Caki2 (cell line): Measurements from ENCODE around the gene RNF186. TPM values are rescaled to one million over a fixed set of nuclear protein-coding genes. Genes with fewer than 3 reads are reported as not detected.

ENCODE experiments used
- DNase-seq: peaks from one replicate; pipeline ENCODE4 v3.0.0-alpha.2; 2015; ENCODE audit warnings: low read depth
- in situ Hi-C: cut with HindIII; loops from 2 replicates; pipeline ENCODE4 v1.10.0; 2016; ENCODE audit warnings: low sequenced_read_pairs, low pct_unique_long_range_greater_than_20kb, mixed read lengths
- total RNA-seq: library from RNA; depleted of rRNA; stranded (reverse); fragments of >200 nt; shearing (Covaris generic); gene quantifications from 2 replicates; pipeline ENCODE4 v1.2.3, GENCODE V29; 2014; ENCODE audit warnings: low replicate concordance; rRNA removed

The RNF186 gene
- total RNA-seq, 1 experiment from 2014 or later: not detected

- in situ Hi-C loops: no loop called here
- no peak for DNase-seq
Measured at GRCh38 chr1:19773485-19773884, 41.6 kb downstream of the RNF186 start.

GRCh38 chr1:19772053-19772452 lies 43.0 kb downstream of the RNF186 start:
- no peak for DNase-seq
- in situ Hi-C loops: no loop called here

GRCh38 chr1:19771350-19771749 lies 43.7 kb downstream of the RNF186 start:
- DNase-seq: no peak

GRCh38 chr1:19770436-19771190 lies 44.5 kb downstream of the RNF186 start:
- DNase-seq: no peak
- in situ Hi-C loops: no loop called here

More at GRCh38 chr1:19771350-19771749, 43.7 kb downstream of the RNF186 start:
- in situ Hi-C loops: no loop called here

- in situ Hi-C loops: no loop called here
- no peak for DNase-seq
Measured at GRCh38 chr1:19769211-19769932, 45.7 kb downstream of the RNF186 start.

GRCh38 chr1:19768353-19769210 lies 46.5 kb downstream of the RNF186 start:
- DNase-seq: no peak
- in situ Hi-C loops: no loop called here

- DNase-seq: peak; percentile 87
- in situ Hi-C loops: no loop called here
Measured at GRCh38 chr1:19765623-19766022, 49.5 kb downstream of the RNF186 start.

GRCh38 chr1:19764848-19765247 lies 50.2 kb downstream of the RNF186 start:
- DNase-seq: peak; percentile 46
- in situ Hi-C loops: no loop called here

Other genes with a start within 250 kb of the RNF186 start
- gene NBL1, start 171.0 kb downstream of the RNF186 start, total RNA-seq: 135 and 160 TPM in 2 replicates
- not detected in 2 replicates for gene HTR6, start 150.4 kb downstream of the RNF186 start, total RNA-seq
- gene TMCO4, start 15.4 kb downstream of the RNF186 start, total RNA-seq: 19.3 and 27.0 TPM in 2 replicates
- gene OTUD3, start 67.1 kb upstream of the RNF186 start, total RNA-seq: 2.5 and 4.9 TPM in 2 replicates
- not detected in 2 replicates for gene PLA2G2E, start 108.3 kb upstream of the RNF186 start, total RNA-seq
- gene PLA2G2A, start 164.3 kb upstream of the RNF186 start, total RNA-seq: not detected in 2 replicates